ENCODE data around the gene HK1.
"Not testable (repeated sequence)": the region's sequence is repeated elsewhere in the genome, so short reads cannot be mapped to it uniquely, and the experiment has no call there.

HK1 gene

DNA sequence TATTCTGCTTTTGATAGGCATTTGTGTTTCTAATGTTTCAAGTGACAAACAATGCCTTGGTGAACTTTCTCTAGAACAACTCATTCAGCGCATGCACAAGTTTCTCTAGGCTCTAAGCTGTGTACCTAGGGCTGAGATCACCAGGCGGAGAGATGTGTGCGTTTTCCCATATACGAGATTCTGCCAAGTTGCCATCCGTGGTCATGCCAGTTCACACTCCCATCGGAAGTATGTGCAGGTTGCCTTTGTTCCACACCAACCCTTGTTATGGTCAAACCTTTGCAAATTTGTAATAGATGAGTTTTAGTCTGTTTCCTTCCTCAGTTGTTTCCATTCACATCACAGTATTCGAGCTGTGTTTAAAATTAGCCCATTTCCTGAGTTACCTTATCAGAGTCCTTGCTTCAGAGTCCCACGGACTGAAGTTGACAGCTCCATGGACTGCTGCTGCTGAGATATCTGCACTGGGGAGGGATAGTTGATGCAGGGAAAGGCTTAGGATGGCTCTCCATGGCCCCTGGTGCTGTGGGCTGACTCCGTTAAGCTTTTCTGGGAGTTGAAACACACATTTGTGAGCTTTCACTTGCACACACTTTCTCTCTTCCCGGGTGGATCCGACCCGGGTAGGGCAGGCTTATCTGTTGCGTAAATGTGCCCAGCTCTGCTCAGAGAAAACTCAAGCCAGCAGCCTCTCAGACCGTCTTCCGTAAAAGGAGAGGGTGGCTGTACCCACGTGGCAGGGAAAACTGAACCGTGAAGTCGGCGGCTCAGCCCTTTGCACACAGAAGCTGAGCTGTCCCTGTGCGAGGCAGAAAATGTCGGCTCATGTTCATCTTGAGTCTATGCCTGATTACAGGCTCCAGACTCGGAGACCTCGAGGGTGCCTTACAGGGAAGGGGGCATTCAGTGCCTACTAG is 49.4 kb downstream of the HK1 start:
- DNase-seq (ENCODE audit: low spot score) = peak; percentile 48

DNA sequence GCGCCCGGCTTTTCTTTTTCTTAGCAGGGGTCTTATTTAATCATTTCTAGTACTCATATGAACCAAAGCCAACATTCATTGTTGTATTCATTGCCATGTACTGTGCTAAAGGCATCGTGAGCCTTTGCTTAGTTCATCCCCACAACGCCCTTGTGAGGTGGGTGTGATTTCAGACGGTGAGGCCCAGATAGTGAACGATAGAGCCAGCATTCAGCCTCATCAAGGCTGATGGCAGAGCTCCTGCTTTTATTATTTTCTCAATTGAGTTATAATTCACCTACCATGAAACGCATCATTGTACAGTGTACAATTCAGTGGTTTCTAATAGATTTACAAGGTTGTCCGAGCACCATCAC is 50.1 kb downstream of the HK1 start:
- DNase-seq (ENCODE audit: low spot score) = no peak

DNA sequence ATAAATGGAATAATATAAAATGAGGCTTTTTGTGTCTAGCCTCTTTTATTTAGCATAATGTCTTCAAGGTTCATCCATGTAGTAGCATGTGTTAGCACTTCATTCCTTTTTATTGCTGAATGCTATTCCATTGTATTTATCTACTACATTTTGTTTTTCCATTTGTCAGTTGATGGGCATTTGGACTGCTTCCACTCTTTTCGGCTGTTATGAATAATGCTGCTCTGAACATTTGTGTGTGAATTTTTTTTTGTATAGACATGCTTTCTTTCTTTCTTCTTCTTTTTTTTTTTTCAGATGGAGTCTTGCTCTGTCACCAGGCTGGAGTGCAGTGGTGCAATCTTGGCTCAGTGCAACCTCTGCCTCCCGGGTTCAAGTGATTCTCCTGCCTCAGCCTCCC is 50.6 kb downstream of the HK1 start:
- DNase-seq (ENCODE audit: low spot score) = not testable (repeated sequence)

DNA sequence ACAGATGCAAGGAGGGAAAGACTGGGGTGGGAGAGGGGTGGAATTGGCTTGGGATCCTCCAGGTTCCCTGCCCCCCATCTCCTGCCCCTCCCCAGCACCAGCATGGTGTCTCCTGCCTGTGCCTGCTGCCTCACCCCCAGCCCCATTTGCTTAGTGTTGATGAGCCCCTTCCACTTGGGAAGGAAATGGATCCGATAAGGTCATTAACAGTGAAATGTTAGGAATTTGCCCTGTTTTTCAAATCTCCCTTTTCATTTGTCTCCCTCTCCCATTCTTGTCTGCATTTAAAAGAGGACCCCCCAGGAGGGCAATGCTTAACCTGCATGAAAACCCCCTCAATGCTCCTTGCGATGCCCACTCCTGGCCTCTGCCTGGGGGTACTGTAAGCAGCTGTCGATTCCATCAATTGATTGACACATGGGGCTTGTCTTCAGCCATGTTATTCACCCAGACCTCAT is 51.5 kb downstream of the HK1 start:
- DNase-seq (ENCODE audit: low spot score) = no peak

DNA sequence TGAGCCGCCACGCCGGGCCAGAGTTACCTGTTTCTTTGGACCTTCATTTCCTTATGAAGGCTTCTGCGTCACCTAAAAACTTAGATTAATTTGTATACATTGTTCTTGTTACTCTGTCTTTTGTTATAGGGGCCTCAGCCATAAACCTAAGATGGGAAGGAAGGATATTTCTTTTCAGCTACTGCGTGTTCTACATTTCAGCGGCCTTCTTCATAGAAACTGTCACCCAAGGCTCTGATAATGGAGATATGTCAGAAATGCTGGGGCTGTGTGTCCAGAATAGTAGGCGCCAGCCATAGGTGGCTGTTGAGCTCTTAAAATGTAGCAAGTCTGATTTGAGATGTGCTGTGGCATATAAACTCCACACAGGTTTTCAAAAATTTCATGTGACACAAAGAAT is 52.9 kb downstream of the HK1 start:
- no peak for DNase-seq (ENCODE audit: low spot score)

DNA sequence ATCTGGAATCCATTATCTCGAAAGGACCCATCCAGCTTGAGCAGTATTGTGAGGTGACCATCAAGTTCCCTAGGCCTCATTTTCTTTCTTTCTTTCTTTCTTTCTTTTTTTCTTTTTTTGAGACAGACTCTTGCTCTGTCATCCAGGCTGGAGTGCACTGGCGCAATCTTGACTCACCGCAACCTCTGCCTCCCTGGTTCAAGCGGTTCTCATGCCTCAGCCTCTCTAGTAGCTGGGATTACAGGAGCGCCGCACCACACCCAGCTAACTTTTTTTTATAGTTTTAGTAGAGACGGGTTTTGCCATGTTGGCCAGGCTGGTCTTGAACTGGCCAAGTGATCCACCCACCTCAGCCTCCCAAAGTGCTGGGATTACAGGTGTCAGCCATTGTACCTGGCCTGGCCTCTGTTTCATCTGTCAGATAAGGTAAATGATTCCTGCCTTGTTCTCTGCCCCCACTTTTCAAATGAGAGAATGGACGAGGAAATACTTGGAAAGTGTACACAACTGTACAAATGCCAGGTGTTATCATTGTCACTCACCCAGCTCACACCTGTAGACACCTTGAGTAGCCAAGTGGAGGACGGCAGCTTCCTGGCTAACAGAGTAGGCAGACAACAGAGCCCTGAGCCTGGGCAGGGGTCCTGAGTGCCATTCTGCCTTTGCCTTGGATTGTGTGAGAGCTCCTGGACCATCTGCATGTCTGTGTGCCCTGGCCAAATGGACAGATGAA is 54.1 kb downstream of the HK1 start:
- DNase-seq (ENCODE audit: low spot score) = no peak

DNA sequence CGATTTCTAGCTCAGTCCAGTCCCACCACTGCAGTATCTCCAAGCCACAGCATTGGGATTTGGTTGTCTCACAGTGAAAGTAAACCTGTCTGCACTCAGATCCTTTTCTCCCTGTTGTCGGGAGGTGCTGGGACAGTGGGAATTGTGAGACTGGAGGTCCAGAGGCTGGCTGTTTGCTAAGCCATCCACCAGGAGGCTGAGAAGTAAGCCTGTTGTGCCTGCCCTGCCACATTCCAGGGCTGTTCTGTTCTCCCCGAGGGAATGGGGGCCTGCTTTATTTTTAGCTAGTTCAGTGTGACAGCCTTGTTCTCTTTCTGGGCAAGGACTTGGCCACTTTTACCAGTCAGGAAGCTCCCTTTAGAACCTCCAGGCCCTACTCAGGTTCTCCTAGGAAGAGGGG is 54.9 kb downstream of the HK1 start:
- DNase-seq (ENCODE audit: low spot score) = no peak

DNA sequence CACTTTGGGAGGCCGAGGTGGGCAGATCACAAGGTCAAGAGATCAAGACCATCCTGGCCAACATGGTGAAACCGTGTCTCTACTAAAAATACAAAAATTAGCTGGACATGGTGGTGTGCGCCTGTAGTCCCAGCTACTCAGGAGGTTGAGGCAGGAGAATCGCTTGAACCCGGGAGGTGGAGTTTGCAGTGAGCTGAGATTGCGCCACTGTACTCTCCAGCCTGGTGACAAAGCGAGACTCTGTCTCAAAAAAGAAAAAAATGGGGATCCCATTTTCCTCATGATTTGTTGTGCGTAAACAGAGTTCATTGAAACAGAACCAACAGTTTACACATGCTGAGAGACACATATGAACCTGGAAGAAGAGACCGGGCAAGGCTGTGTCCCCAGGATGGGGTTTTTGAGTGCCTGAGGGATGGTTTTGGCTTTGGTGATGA is 55.6 kb downstream of the HK1 start:
- DNase-seq (ENCODE audit: low spot score) = not testable (repeated sequence)

DNA sequence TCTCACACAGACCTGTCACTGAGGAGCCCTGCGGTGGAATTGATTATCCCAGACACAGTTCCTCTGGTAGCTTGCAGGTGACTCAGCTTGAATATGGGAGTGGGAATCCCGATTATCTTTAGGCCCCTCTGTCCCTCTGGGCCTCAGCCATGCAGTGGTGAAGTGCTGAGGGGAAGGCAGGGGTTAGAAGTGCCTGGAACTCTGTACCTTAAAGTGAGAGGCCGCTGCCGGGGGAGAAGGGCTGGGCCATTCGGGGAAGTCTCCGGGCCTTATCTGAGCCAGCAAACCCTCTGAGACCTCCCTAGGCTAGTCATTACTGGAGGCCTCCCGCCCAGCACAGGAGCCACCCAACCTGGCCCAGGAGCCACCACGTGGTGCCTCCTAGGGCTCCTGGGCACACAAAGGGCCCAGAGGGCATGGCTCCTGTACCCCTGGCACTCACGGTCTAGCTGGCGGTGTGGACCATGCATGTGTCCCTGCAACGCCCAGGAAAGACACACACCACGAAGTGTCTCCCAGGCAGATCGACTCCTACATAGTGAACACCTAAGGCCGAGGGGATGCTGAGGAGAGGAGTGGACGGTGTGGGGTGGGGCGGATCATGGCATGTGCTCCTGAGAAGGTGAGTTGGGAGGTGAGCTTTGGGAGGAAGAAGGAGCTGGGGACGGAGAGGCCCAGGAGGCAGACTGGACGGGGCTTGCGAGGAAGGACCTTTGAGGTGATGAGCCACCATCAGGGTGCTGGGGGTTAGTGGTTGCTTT is 56.2 kb downstream of the HK1 start:
- DNase-seq (ENCODE audit: low spot score) = no peak

DNA sequence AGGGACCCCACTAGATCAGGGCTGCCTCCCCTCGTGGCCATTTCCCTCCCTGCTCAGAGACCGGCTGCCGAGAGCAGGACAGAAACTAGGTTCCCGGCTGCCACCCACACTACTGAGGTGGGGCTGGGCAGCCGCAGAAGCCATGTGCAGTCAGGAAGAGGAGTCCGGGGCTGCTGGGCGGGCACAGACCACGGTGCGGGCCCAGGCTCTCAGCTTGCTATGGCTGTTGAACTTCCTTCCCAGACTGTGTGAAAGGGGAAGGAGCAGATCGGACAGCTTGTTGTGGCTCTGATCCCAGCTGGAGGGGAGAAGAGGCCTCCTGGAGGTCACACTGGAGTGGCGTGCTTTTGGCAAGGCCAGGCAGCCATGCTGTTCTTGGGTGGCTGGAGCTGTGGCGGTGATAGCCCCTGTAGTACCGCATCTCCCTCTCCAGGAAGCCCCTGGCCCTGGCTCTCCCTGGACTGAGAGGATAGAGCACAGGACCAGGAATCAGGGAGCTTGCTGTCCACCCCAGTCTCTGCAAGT is 56.8 kb downstream of the HK1 start:
- DNase-seq (ENCODE audit: low spot score) = peak; percentile 31

DNA sequence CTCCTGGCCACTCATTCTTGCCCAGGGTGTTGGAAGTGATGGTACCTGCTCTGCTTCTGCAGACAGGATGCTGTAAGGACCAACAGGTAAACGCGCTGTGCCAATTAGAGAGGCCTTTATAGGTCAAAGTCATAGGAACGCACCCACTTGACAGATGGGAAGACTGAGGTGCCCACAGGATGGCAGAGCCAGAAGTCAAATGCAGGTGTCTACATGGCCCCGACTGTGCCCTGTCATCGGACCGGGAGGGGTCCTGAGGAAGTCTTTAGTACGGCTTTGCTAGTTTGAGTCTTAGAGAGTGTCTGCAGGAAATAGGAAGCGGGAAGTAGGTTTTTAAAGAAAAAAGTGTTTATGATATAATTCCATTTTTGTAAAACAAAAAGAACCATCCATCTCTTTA is 57.3 kb downstream of the HK1 start:
- no peak for DNase-seq (ENCODE audit: low spot score)

DNA sequence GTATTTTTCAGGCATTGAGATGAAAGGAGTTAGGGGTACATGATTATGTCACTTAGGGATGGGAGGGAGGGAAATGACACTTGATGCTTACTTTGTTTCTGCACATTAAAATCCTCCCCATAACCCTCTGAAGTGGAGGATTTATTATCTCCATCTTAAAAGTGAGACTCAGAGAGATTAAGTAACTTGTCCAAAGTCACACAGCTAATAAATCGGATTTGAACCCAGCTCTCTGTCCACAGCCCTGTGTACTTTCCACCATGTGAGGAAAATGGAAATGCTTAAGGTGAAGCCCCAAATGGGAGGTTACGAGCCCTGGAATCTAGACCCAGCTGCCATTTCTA is 58.6 kb downstream of the HK1 start:
- no peak for DNase-seq (ENCODE audit: low spot score)

DNA sequence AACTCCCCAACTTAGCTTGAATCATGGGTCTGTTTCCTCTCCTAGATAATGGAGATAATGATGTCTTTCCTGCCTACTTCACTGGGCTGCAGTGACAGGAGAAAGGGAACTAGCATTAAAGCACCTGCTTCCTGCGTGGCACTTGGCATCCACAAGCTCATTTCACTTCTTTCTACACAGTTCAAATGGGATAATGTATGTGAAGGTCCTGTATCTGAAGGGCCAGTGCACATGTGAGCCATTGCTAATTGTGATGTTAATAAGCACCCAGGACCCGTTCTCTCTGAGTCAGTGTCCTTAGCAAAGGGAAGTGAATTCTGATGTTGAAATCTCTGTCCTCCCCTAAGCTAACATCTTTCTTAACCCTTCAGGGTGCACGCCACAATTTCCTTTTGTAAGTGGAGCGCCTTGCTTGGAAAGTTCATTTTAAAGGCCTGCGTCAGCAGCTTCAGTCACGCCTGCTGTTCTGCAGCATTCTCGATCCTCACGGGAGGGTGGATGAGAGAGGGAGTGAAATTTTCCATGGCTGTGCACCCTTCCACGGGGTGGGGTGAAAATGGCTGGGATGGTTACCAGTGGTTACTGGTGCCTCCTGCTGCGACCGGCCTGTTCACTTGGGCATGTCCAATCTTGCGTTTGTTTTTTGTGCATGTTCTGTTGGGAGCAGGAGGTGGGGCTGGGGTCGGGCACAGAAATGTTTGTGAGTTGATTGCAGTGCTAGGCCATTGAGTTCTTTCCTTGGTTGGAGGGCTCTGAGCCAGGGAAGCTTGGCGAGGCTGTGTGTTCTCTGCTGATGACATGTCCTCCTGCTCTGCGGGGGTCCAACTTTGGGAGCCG is 59.2 kb downstream of the HK1 start:
- DNase-seq (ENCODE audit: low spot score) = no peak

DNA sequence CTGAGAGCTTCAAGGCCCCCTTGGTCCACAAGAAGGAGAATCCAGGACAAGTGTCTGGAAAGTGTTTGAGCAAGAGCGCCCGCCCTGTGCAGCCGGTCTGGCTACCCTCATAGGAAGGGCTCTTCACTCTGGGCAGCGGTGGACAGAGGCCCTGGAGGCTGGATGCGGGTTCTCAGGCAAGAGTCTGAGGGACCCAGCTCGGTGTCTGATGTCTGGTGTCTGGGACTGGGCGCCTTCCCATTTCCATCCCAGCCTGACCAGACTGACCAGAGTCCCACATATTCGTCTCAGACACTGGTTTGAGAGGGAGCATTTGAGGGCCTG is 59.8 kb downstream of the HK1 start:
- DNase-seq (ENCODE audit: low spot score) = no peak

DNA sequence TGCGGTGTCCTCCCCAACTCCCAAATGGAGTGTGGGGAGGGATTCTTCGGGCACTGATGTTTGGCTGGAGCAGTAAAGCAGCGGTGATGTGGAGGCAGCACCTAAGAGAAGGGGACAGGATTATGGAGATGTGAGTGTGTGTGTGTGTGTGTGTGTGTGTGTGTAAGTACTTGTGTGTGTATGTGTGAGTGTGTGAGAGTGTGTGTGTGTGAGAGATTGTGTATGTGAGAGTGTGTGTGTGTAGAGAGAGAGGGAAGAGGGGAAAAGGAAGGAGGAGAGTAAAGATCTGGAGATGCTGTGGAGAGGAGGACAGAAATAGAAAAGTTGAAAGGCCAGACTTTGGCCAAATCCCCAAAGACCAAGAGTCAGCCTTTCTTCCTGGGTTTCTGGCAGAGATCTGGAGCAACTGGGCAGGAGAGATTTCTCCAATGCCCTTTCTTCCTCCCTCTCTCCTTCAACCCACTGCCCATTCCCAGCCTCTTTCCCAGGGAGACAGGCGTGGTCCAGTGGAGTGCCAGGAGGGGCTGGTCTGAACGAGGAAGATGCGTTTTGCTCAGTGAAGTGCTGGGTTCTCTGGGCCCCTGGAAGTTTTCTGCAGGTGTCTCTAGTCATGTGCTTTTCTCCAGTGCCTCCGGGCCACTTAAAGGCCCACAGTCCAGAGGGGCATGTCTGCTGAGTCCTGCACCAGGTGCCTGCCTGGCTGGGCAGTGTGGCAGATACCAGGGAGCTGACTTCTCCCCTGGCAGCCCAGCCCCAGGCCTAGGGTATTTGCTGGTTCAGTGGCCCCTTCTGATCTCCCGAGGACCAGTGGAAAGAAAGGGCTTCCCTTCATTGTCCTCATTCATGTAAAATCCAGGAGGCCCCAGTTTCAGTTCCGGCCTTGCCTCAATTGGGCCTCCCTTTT is 60.5 kb downstream of the HK1 start:
- no peak for DNase-seq (ENCODE audit: low spot score)

DNA sequence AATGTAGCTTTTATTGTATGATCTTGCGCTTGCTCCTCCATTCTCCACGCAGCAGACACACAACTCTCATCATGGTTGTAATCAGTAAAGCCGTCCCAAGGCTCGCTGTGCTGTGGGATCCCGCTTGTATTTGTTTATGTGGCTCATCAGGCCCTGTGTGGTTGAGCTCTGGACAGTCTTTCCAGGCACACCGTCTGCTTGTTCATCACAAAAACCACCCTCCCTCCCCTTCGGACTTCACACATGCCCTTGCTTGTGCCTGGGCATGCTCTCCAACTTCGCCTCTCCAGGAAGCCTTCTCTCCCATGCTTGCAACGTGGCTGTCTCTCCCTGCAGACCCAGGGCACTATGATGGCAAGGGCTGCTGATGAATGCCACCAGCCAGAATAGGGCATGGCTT is 62.4 kb downstream of the HK1 start:
- DNase-seq (ENCODE audit: low spot score) = no peak

DNA sequence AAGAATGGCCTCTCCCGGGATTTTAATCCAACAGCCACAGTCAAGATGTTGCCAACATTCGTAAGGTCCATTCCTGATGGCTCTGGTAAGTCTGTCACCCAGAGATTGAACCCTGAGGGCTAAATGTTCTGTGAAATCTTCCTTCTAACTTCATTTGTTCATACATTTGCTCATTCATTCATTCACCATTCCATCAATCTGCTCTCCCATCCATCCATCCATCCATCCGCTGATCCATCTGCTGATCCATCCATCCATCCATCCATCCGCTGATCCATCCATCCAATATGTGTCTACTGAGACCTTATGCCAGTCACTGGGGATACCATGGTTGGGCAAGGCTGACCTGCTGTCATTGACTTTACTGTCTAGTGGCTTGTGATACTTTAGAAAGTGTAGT is 65.6 kb downstream of the HK1 start:
- DNase-seq (ENCODE audit: low spot score) = no peak

DNA sequence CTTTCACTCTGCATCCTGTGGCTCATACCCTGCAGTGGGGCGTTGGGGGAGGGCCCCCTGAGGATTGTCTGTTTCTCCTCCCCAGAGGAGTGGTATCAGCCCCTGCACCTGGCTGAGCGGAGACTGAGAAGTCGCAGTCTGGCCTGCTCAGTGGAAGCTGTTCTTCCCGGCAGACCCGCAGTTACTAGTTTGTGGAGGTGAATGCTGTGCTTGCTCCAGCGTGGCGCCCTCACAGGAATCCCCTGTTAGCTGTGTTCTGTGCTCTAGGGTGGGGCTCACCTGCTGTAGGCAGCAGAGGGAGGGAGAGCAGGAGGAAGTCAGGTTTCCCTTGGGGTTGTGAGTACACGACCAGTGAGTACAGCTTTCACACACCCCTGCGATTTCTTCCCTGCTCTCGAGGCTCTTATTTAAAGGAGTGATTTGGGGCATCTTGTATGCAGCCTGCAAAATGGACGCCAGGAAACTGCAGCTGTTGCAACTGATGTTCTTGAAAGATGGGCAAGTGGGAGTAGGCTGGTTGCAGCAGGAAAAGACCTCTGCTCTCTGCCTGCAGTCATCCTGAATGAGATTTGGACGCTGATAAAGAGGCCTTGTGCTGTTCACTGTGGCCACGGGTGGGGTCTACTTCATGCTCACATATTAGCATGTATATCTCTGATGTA is 66.4 kb downstream of the HK1 start:
- DNase-seq (ENCODE audit: low spot score) = peak; percentile 35

DNA sequence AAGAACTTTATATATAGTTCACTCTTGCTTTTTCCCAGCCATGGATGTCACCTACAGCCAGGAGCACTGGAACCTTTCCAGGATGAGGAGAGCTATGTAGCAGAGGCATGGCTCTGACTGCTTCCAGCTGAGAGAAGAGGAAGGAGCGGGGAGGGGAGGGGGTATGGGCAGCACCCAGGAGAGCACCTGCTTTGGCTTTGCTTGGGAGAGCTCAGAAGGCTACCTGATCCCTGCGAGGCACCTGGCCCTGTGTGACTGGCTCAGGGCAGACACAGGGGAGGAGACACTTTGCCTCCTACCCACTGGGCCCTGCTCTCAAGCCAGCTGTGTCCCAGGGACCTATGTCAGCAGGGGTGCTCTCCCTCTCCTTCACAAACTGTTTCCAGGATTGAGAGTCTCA is 67.1 kb downstream of the HK1 start:
- no peak for DNase-seq (ENCODE audit: low spot score)

DNA sequence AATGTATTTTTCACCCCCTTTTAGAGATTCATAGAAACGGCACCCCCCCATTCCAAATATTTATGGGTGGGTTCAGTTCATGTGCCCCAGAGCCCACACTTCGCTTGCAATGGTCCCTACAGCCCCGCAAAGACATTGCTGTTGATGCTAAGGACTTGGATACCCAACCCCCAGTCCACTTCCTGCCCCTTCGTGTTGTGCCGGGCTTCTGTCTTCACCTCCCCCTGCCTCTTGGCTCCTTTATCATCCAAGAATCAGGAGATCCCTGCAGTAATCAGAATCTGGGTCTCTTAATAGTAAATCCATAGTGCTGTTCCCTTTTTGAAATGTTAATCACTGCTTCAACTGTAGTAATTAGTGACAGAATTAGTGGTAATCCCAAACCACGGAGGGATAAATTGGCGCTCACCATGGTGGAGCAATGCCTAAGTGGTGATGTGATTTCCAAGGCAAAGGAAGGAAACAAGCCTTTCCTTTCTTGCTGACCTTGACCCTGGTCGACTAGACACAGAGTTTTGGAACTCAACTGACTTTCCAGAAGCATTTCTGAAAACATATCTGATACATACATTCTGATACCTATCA is 67.7 kb downstream of the HK1 start:
- DNase-seq (ENCODE audit: low spot score) = no peak
